NCI-H2081 (cell line): ENCODE data around the gene LTV1.
"Not testable (repeated sequence)": the region's sequence is repeated elsewhere in the genome, so short reads cannot be mapped to it uniquely, and the experiment has no call there.

Experiments
- DNase-seq, 2 experiments: peaks; one replicate each; lab custom pipeline; 2025; lab: John Stamatoyannopoulos, UW

Gene LTV1

GRCh38 chr6:143842902-143843676 lies at the start of gene LTV1:
TSS of gene LTV1 (plus strand) at chr6:143843338. CDS start at chr6:143843478, 140 bp downstream.
- peak; percentile 87 to 92 for DNase-seq

GRCh38 chr6:143796551-143796950 lies 46.6 kb upstream of the LTV1 start:
- DNase-seq = not testable (repeated sequence)

- DNase-seq = not testable (repeated sequence)
These were observed 44.7 kb upstream of the LTV1 start for GRCh38 chr6:143798487-143798886.

GRCh38 chr6:143802833-143803565 lies 40.1 kb upstream of the LTV1 start:
- no peak for DNase-seq

- DNase-seq = no peak
These were observed 39.2 kb upstream of the LTV1 start for GRCh38 chr6:143803769-143804568.

GRCh38 chr6:143804835-143805239 lies 38.3 kb upstream of the LTV1 start:
- DNase-seq = no peak

GRCh38 chr6:143806282-143807102 lies 36.6 kb upstream of the LTV1 start:
- DNase-seq = no peak

- DNase-seq = no peak
These were observed 35.9 kb upstream of the LTV1 start for GRCh38 chr6:143807103-143807772.

GRCh38 chr6:143810745-143811144 lies 32.4 kb upstream of the LTV1 start:
- DNase-seq = no peak

- DNase-seq = no peak
These were observed 31.5 kb upstream of the LTV1 start for GRCh38 chr6:143811501-143812157.

GRCh38 chr6:143817621-143818020 lies 25.5 kb upstream of the LTV1 start:
- no peak for DNase-seq

GRCh38 chr6:143821359-143821758 lies 21.8 kb upstream of the LTV1 start:
- no peak for DNase-seq

- no peak for DNase-seq
These were observed 20.5 kb upstream of the LTV1 start for GRCh38 chr6:143822584-143823024.

- DNase-seq = no peak
These were observed 19.6 kb upstream of the LTV1 start for GRCh38 chr6:143823548-143823947.

- DNase-seq = no peak
These were observed 14.6 kb upstream of the LTV1 start for GRCh38 chr6:143828572-143828971.

GRCh38 chr6:143836150-143836549 lies 7.0 kb upstream of the LTV1 start:
- DNase-seq = no peak

- DNase-seq = no peak
These were observed 4.7 kb upstream of the LTV1 start for GRCh38 chr6:143838395-143838794.

- no peak for DNase-seq
These were observed 3.9 kb upstream of the LTV1 start for GRCh38 chr6:143839196-143839595.

- no peak for DNase-seq
These were observed 2.4 kb upstream of the LTV1 start for GRCh38 chr6:143840595-143841265.

- DNase-seq = no peak
These were observed 657 bp upstream of the LTV1 start for GRCh38 chr6:143842461-143842901.
